RCC 7860 (cell line): Measurements from ENCODE around the gene MRTFA.

ENCODE experiments used
- DNase-seq: peaks from one replicate; pipeline ENCODE4 v3.0.0-alpha.2; 2015; ENCODE audit warnings: low spot score
- FAIRE-seq: peaks from 2 replicates; lab custom pipeline; 2012; peaks lifted over from hg19 to GRCh38; lab: Jason Lieb, UNC

MRTFA gene

GRCh38 chr22:40367342-40367741 is 269.2 kb downstream of the MRTFA start:
- DNase-seq: no peak
- no peak for FAIRE-seq

- FAIRE-seq: no peak
- no peak for DNase-seq
Observed at GRCh38 chr22:40366068-40366467, 270.5 kb downstream of the MRTFA start.

GRCh38 chr22:40364431-40364830 is 272.1 kb downstream of the MRTFA start:
- DNase-seq (no peak), FAIRE-seq (no peak)

- DNase-seq: no peak
- FAIRE-seq: no peak
Observed at GRCh38 chr22:40363059-40363458, 273.5 kb downstream of the MRTFA start.

GRCh38 chr22:40361100-40361499 is 275.4 kb downstream of the MRTFA start:
- DNase-seq (no peak), FAIRE-seq (no peak)
